GM12874 (cell line): Measurements from ENCODE around the gene IRF2BP2.

Experiments used
- CTCF ChIP-seq: IDR thresholded peaks from 2 replicates; pipeline ENCODE4 v1.5.1; 2011; ENCODE audit warnings: low read depth, mild to moderate bottlenecking, control low read depth, low read length, moderate library complexity; ENCODE audit not compliant: insufficient read depth

Gene IRF2BP2

GRCh38 chr1:234610666-234611224 lies 767 bp upstream of the IRF2BP2 start:
- no peak for TF ChIP-seq CTCF

GRCh38 chr1:234609691-234610042 lies 311 bp downstream of the IRF2BP2 start:
- TF ChIP-seq CTCF = no peak

- TF ChIP-seq CTCF = no peak
These were observed 877 bp downstream of the IRF2BP2 start for GRCh38 chr1:234608911-234609690.

GRCh38 chr1:234608025-234608910 lies 1.7 kb downstream of the IRF2BP2 start:
- peak; percentile 26; the same call in 1 of the 2 replicates for TF ChIP-seq CTCF

- TF ChIP-seq CTCF = no peak
These were observed 2.6 kb downstream of the IRF2BP2 start for GRCh38 chr1:234607109-234608024.

GRCh38 chr1:234606784-234607108 lies 3.2 kb downstream of the IRF2BP2 start:
- TF ChIP-seq CTCF = no peak
